ENCODE data around the gene SPINT1. TPM values are rescaled to one million over a fixed set of nuclear protein-coding genes. Genes with fewer than 3 reads are reported as not detected.
A peak's percentile ranks its signal among the peaks of the same experiment; 100 is the strongest.

Gene SPINT1
- total and polyA plus RNA-seq, 4 donors, result 1.2 to 2.6 (median 1.9) TPM

- Histone ChIP-seq H3K36me3 (ENCODE audit: control insufficient read depth in 4 of 4, insufficient read depth in 3 of 4, low read depth in 1 of 4, low read length in 3 of 4) (peaks cover 7 to 14% (median 11%) of the 10 kb centered on the region in 4 donors), H3K9me3 (ENCODE audit: control insufficient read depth in 4 of 4, low read length in 3 of 4) (no peaks in the 10 kb centered on the region), H3K4me1 (ENCODE audit: control insufficient read depth in 4 of 4, insufficient read depth in 4 of 4, low read length in 3 of 4) (peaks cover 2 to 28% (median 15%) of the 10 kb centered on the region in 4 donors), H3K27me3 (ENCODE audit: control insufficient read depth in 4 of 4, insufficient read depth in 4 of 4, low read length in 3 of 4) (no peaks in the 10 kb centered on the region), H3K4me3 (ENCODE audit: low read depth in 1 of 3, low read length in 3 of 3) (peak overlapping the region; percentile 45 to 79 (median 70)), H3K9ac (ENCODE audit: low read depth in 1 of 2, low read length in 2 of 2) (peak overlapping the region; percentile 48 to 85), H3K27ac (ENCODE audit: low read depth in 1 of 2, low read length in 2 of 2) (peak overlapping the region; percentile 80 to 83)
- TF ChIP-seq CTCF (IDR thresholded peaks at IDR 0.05; ENCODE audit: low read depth, low read length, missing input control), result peak; percentile 54
- TF ChIP-seq RAD21 (IDR thresholded peaks at IDR 0.05), result peak in 1 of 2 donors; percentile 40
- no peak for TF ChIP-seq ATF3 (IDR thresholded peaks at IDR 0.05)
- WGBS, result 3% methylated on average over 33 of the region's 33 CpGs
- DNase-seq (ENCODE audit: low spot score), result no peak
Observed at GRCh38 chr15:40894681-40895448, 51.0 kb downstream of the SPINT1 start.

- no peak overlapping the region for H3K27ac ChIP-seq (ENCODE audit: low read depth in 1 of 2, low read length in 2 of 2)
- WGBS, result 93% methylated on average over 33 of the region's 33 CpGs
- H3K9ac ChIP-seq (ENCODE audit: low read depth in 1 of 2, low read length in 2 of 2), result no peak overlapping the region
- peaks cover 12 to 40% (median 23%) of the 10 kb centered on the region in 4 donors for H3K36me3 ChIP-seq (ENCODE audit: control insufficient read depth in 4 of 4, insufficient read depth in 3 of 4, low read depth in 1 of 4, low read length in 3 of 4)
- no peak for TF ChIP-seq RAD21 (IDR thresholded peaks at IDR 0.05)
- no peak for TF ChIP-seq FOXA2 (IDR thresholded peaks at IDR 0.05)
- no peak for TF ChIP-seq YY1 (IDR thresholded peaks at IDR 0.05)
- TF ChIP-seq MAX (IDR thresholded peaks at IDR 0.05), result no peak
- no peak for TF ChIP-seq JUND (IDR thresholded peaks at IDR 0.05)
- TF ChIP-seq CTCF (IDR thresholded peaks at IDR 0.05; ENCODE audit: low read depth, low read length, missing input control), result no peak
- no peak for TF ChIP-seq HNF4G (IDR thresholded peaks at IDR 0.05)
- TF ChIP-seq ATF3 (IDR thresholded peaks at IDR 0.05), result no peak
- no peak for TF ChIP-seq RXRA (IDR thresholded peaks at IDR 0.05)
- TF ChIP-seq TAF1 (conservative IDR thresholded peaks at IDR 0.05), result no peak
- TF ChIP-seq ZBTB33 (IDR thresholded peaks at IDR 0.05), result no peak
- no peak for TF ChIP-seq REST (IDR thresholded peaks at IDR 0.05)
- no peak for TF ChIP-seq FOXA1 (IDR thresholded peaks at IDR 0.05)
- TF ChIP-seq SP1 (IDR thresholded peaks at IDR 0.05), result no peak
- no peaks in the 10 kb centered on the region for H3K9me3 ChIP-seq (ENCODE audit: control insufficient read depth in 4 of 4, low read length in 3 of 4)
- H3K4me1 ChIP-seq (ENCODE audit: control insufficient read depth in 4 of 4, insufficient read depth in 4 of 4, low read length in 3 of 4), result peaks cover 3 to 29% (median 17%) of the 10 kb centered on the region in 4 donors
- no peak overlapping the region for H3K4me3 ChIP-seq (ENCODE audit: low read depth in 1 of 3, low read length in 3 of 3)
- no peak for DNase-seq (ENCODE audit: low spot score)
- no peaks in the 10 kb centered on the region for H3K27me3 ChIP-seq (ENCODE audit: control insufficient read depth in 4 of 4, insufficient read depth in 4 of 4, low read length in 3 of 4)
Observed at GRCh38 chr15:40899536-40900207, 55.8 kb downstream of the SPINT1 start.

Measured in liver (tissue), 9 donors.